Neuronal stem cell (in vitro differentiated cells): ENCODE results near the gene ABLIM2.
A peak's percentile ranks its signal among the peaks of the same experiment; 100 is the strongest.

Source experiments
- DNase-seq: peaks from one replicate; pipeline ENCODE4 v3.0.0-alpha.2; 2013; ENCODE audit warnings: low spot score
- H2AFZ ChIP-seq: one replicate; pipeline ENCODE4 v1.6.1; 2013; ENCODE audit warnings: mild to moderate bottlenecking, low read length, inconsistent platforms
- H2AK5ac ChIP-seq: 2 replicates; pipeline ENCODE4 v1.6.1; 2013; ENCODE audit warnings: low read depth, mild to moderate bottlenecking, inconsistent platforms, low read length, moderate library complexity, mixed read lengths
- H2BK120ac ChIP-seq: 2 replicates; pipeline ENCODE4 v1.6.1; 2013; ENCODE audit warnings: low read depth, mild to moderate bottlenecking, inconsistent platforms, low read length, moderate library complexity, mixed read lengths
- H2BK12ac ChIP-seq: one replicate; pipeline ENCODE4 v1.6.1; 2013; ENCODE audit warnings: low read length, inconsistent platforms
- H2BK15ac ChIP-seq: 2 replicates; pipeline ENCODE4 v1.6.1; 2013; ENCODE audit warnings: mild to moderate bottlenecking, low read length, inconsistent platforms, mixed read lengths
- H2BK5ac ChIP-seq: one replicate; pipeline ENCODE4 v1.6.1; 2013; ENCODE audit warnings: inconsistent platforms, mild to moderate bottlenecking, low read length, moderate library complexity
- H3K14ac ChIP-seq: one replicate; pipeline ENCODE4 v1.6.1; 2013; ENCODE audit warnings: low read length, inconsistent platforms
- H3K18ac ChIP-seq: 2 replicates; pipeline ENCODE4 v1.6.1; 2013; ENCODE audit warnings: low read length, inconsistent platforms
- H3K23ac ChIP-seq: 2 replicates; pipeline ENCODE4 v1.6.1; 2013; ENCODE audit warnings: low read depth, mild to moderate bottlenecking, mixed read lengths, low read length, inconsistent platforms; ENCODE audit not compliant: poor library complexity
- H3K27ac ChIP-seq: replicated peaks from 3 replicates; pipeline ENCODE4 v1.5.1; 2013; ENCODE audit warnings: low read length, inconsistent platforms
- H3K27me3 ChIP-seq, 3 experiments: 2 replicates each; pipeline ENCODE4 v1.6.1; 2013; ENCODE audit warnings: low read length in 3 of 3, mild to moderate bottlenecking in 2 of 3, inconsistent platforms in 1 of 3, low read depth in 1 of 3, mixed read lengths in 1 of 3, moderate library complexity in 1 of 3; ENCODE audit not compliant: control insufficient read depth in 3 of 3, insufficient read depth in 3 of 3
- H3K36me3 ChIP-seq, 2 donors: replicated peaks in 1 of 2; 2 replicates each; pipeline ENCODE4 v1.6.1; 2013; ENCODE audit warnings: low read length in 2 of 2; ENCODE audit not compliant: control insufficient read depth in 2 of 2, insufficient read depth in 2 of 2
- H3K4ac ChIP-seq: 2 replicates; pipeline ENCODE4 v1.6.1; 2013; ENCODE audit warnings: inconsistent platforms, mild to moderate bottlenecking, low read length, moderate library complexity
- H3K4me1 ChIP-seq, 2 donors: 1 replicate in 1 of 2; 2 replicates in 1 of 2; pipeline ENCODE4 v1.6.1; 2013; ENCODE audit warnings: low read length in 2 of 2, low read depth in 1 of 2; ENCODE audit not compliant: control insufficient read depth in 2 of 2, insufficient read depth in 1 of 2
- H3K4me2 ChIP-seq: one replicate; pipeline ENCODE4 v1.6.1; 2013; ENCODE audit warnings: mild to moderate bottlenecking, low read length, inconsistent platforms; ENCODE audit not compliant: insufficient read depth, poor library complexity, severe bottlenecking
- H3K4me3 ChIP-seq, 2 donors: 2 replicates each; pipeline ENCODE4 v1.5.1; 2013; ENCODE audit warnings: low read length in 2 of 2, mild to moderate bottlenecking in 2 of 2, inconsistent platforms in 1 of 2, moderate library complexity in 1 of 2
- H3K79me1 ChIP-seq: one replicate; pipeline ENCODE4 v1.6.1; 2013; ENCODE audit warnings: low read depth, mild to moderate bottlenecking, inconsistent platforms, low read length, moderate library complexity
- H3K9ac ChIP-seq: one replicate; pipeline ENCODE4 v1.6.1; 2013; ENCODE audit warnings: mild to moderate bottlenecking, low read depth, low read length, inconsistent platforms; ENCODE audit not compliant: poor library complexity
- H3K9me3 ChIP-seq, 2 donors: replicated peaks in 1 of 2; 2 replicates each; pipeline versions ENCODE3 to v1.6.1; 2013; ENCODE audit warnings: low read length in 2 of 2, mild to moderate bottlenecking in 2 of 2, inconsistent platforms in 1 of 2, low read depth in 1 of 2, mixed read lengths in 1 of 2, moderate library complexity in 1 of 2; ENCODE audit not compliant: control insufficient read depth in 2 of 2, insufficient read depth in 1 of 2
- H4K8ac ChIP-seq: one replicate; pipeline ENCODE4 v1.6.1; 2013; ENCODE audit warnings: low read depth, mild to moderate bottlenecking, inconsistent platforms, low read length, moderate library complexity
- H4K91ac ChIP-seq: one replicate; pipeline ENCODE4 v1.6.1; 2013; ENCODE audit warnings: low read length, low read depth, mild to moderate bottlenecking, inconsistent platforms; ENCODE audit not compliant: poor library complexity
- WGBS, 2 donors: extraction: QIAGEN DNeasy Blood & Tissue Kit; methylation state at CpG; one replicate each; pipeline ENCODE4 v1.1.7; 2013; ENCODE audit warnings: missing lambda C conversion rate in 2 of 2, mixed read lengths in 1 of 2; ENCODE audit not compliant: insufficient read length in 2 of 2, insufficient replicate concordance in 1 of 2; ENCODE audit errors: extremely low coverage in 2 of 2; 5-methylcytosine and 5-hydroxymethylcytosine counted together

The ABLIM2 gene

DNA sequence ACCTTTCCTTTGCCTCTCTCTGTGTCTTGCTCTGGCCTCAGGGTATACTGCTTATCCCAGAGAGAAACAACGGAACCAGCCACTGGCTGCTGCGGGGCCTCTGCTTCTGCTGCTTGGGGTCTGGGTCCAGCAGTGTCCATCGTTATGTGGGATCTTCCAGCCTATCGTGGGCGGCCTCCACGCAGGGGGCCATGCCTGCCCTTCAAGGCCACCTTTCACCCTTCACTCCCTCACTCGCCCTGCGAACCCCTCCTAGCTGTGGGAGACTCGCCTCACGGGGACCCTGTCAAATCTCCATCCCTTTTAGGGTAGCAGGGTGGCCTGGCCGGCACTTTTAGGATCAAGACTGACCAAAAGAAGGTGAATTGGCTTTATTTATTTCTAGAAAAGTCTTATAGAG, 19.3 kb upstream of the ABLIM2 start:
- Histone ChIP-seq H3K27ac (no peak overlapping the region), H3K23ac (no peak overlapping the region), H2AFZ (no peak overlapping the region), H3K4ac (peak overlapping the region; percentile 24), H4K8ac (peak overlapping the region; percentile 55), H3K18ac (peak overlapping the region; percentile 71), H2BK120ac (peak overlapping the region; percentile 35), H2BK15ac (no peak overlapping the region), H4K91ac (no peak overlapping the region), H3K27me3 (peaks cover 0 to 3% (median 0%) of the 10 kb centered on the region in 3 experiments), H3K79me1 (no peaks in the 10 kb centered on the region), H2AK5ac (peak overlapping the region; percentile 97), H3K36me3 (no peaks in the 10 kb centered on the region), H3K9ac (no peak overlapping the region), H3K4me2 (no peak overlapping the region), H2BK12ac (no peak overlapping the region), H3K9me3 (no peaks in the 10 kb centered on the region), H3K14ac (peak overlapping the region; percentile 60), H3K4me3 (no peak overlapping the region), H2BK5ac (no peak overlapping the region), H3K4me1 (peaks cover 0 to 5% of the 10 kb centered on the region in 2 donors)
- DNase-seq = no peak
- no CpG with 5 or more reads among the region's 11 CpGs for WGBS, 2 donors

DNA sequence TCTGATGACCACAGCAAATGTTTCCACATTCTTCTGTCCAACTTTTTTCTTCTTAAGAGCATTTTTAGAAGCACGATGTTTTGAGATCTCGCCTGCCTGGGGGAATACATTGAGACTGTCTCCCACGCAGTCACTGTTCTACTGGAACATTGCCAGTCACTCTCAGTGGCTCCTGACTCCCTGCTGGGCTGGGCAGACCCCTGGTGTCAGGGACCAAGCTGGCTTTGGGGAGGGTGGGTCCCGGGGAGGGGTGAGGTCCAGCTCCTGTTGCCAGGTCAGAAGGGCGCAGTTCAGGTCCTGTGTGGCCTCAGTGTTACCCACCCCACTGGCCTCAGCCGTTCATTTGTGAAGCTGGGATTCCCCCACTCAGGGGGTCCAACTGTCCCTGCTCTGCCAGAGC, 18.9 kb upstream of the ABLIM2 start:
- no peaks in the 10 kb centered on the region for H3K36me3 ChIP-seq
- no peak overlapping the region for H2AFZ ChIP-seq
- no peak overlapping the region for H2BK15ac ChIP-seq
- no peak overlapping the region for H2BK12ac ChIP-seq
- no peak for DNase-seq
- H4K91ac ChIP-seq = no peak overlapping the region
- no peak overlapping the region for H3K23ac ChIP-seq
- H3K27ac ChIP-seq = no peak overlapping the region
- peaks cover 0 to 5% of the 10 kb centered on the region in 2 donors for H3K4me1 ChIP-seq
- H3K27me3 ChIP-seq = peaks cover 0 to 3% (median 0%) of the 10 kb centered on the region in 3 experiments
- no peak overlapping the region for H3K14ac ChIP-seq
- H3K9ac ChIP-seq = no peak overlapping the region
- H4K8ac ChIP-seq = no peak overlapping the region
- no peaks in the 10 kb centered on the region for H3K79me1 ChIP-seq
- no peak overlapping the region for H3K4me2 ChIP-seq
- H3K4me3 ChIP-seq = no peak overlapping the region
- WGBS, 2 donors = no CpG with 5 or more reads among the region's 6 CpGs
- no peaks in the 10 kb centered on the region for H3K9me3 ChIP-seq
- no peak overlapping the region for H2BK5ac ChIP-seq
- H2BK120ac ChIP-seq = peak overlapping the region; percentile 35
- peak overlapping the region; percentile 97 for H2AK5ac ChIP-seq
- peak overlapping the region; percentile 71 for H3K18ac ChIP-seq
- peak overlapping the region; percentile 24 for H3K4ac ChIP-seq

DNA sequence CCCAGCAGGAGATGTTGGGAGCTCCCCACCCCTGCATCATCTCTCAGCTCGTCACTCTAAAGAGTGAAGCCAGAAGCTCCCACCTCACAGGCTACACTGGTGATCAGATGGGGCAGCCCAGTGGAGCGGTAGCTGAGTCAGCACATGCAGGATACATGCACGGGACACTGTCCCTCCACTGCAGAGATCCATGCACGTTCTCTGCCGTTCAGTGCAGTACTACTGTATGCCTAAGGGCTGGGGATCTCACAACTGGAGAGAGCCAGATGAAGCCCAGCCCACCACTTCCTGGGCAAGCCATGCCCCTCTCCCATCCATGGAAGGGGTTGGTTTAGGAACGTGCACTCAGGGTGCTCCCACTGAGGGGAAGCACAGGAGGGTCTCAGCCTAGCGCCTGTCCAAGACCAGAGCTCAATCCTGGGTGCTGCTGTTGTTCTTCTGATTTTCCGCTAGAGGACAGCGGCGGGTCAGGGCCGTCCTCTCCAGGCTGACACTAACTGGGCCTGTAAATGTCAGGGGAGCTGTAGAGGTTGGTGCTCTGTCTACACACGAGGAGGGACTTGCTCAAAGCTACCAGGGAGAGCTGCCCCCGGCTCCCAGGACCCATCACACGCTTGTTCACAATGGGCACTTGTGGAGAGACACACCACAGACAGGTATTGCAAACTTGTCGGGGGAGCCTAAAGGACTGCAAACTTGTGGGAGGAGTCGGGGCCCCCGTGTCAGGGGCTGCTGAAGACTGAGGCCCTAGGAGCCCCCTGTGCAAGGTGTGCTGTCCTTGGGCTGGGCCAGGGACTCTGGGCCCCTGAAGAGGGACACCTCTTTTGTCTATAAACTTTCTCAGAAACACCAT, 18.2 kb upstream of the ABLIM2 start:
- no peak overlapping the region for H2BK120ac ChIP-seq
- no CpG with 5 or more reads among the region's 17 CpGs for WGBS, 2 donors
- H3K23ac ChIP-seq = peak overlapping the region; percentile 46
- no peaks in the 10 kb centered on the region for H3K9me3 ChIP-seq
- peak overlapping the region; percentile 79 for H2BK15ac ChIP-seq
- DNase-seq = peak; percentile 20
- H3K27me3 ChIP-seq = peaks cover 0 to 3% (median 0%) of the 10 kb centered on the region in 3 experiments
- H4K91ac ChIP-seq = no peak overlapping the region
- H3K27ac ChIP-seq = no peak overlapping the region
- peak overlapping the region; percentile 1 for H3K14ac ChIP-seq
- peak overlapping the region; percentile 60 for H2AK5ac ChIP-seq
- H2BK5ac ChIP-seq = peak overlapping the region; percentile 71
- peak overlapping the region; percentile 85 for H3K18ac ChIP-seq
- peaks cover 0 to 5% of the 10 kb centered on the region in 2 donors for H3K4me1 ChIP-seq
- H4K8ac ChIP-seq = no peak overlapping the region
- no peak overlapping the region for H3K4ac ChIP-seq
- H3K4me3 ChIP-seq = peak overlapping the region in 1 of 2 donors; percentile 28
- no peaks in the 10 kb centered on the region for H3K36me3 ChIP-seq
- no peak overlapping the region for H2AFZ ChIP-seq
- peak overlapping the region; percentile 64 for H2BK12ac ChIP-seq
- no peak overlapping the region for H3K4me2 ChIP-seq
- no peaks in the 10 kb centered on the region for H3K79me1 ChIP-seq
- no peak overlapping the region for H3K9ac ChIP-seq

DNA sequence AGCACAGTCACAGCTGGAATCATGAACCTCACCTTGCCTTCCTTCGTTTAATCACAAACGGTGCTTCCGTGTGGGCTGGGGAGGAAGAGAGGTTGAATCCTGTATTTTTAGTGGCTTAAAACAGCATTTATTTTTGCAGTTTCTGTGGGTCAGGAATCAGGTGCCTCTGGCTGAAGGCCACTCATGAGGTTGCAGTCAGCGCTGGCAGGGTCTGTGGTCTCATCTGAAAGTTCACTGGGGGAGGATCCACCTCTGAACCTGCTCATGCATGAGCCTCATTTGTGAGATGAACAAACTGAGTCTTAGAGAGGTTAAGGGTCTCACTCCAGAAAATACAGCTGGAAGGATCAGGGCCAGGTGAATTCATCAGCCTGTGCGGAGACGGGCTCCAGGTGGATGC, 17.1 kb upstream of the ABLIM2 start:
- H2BK15ac ChIP-seq = no peak overlapping the region
- no peak overlapping the region for H2BK12ac ChIP-seq
- no peak overlapping the region for H3K4me3 ChIP-seq
- peak overlapping the region; percentile 22 for H2BK120ac ChIP-seq
- DNase-seq = no peak
- no peak overlapping the region for H3K4ac ChIP-seq
- H3K36me3 ChIP-seq = no peaks in the 10 kb centered on the region
- H2BK5ac ChIP-seq = peak overlapping the region; percentile 71
- no peak overlapping the region for H3K4me2 ChIP-seq
- no peak overlapping the region for H4K91ac ChIP-seq
- H3K4me1 ChIP-seq = peaks cover 0 to 5% of the 10 kb centered on the region in 2 donors
- H3K79me1 ChIP-seq = no peaks in the 10 kb centered on the region
- WGBS, 2 donors = no CpG with 5 or more reads among the region's 6 CpGs
- H3K27ac ChIP-seq = no peak overlapping the region
- no peak overlapping the region for H3K18ac ChIP-seq
- H4K8ac ChIP-seq = no peak overlapping the region
- no peaks in the 10 kb centered on the region for H3K9me3 ChIP-seq
- H2AFZ ChIP-seq = no peak overlapping the region
- no peak overlapping the region for H3K23ac ChIP-seq
- no peak overlapping the region for H3K9ac ChIP-seq
- H2AK5ac ChIP-seq = peak overlapping the region; percentile 60
- H3K14ac ChIP-seq = no peak overlapping the region
- H3K27me3 ChIP-seq = peaks cover 0 to 3% (median 0%) of the 10 kb centered on the region in 3 experiments
